ENCODE measurements around the gene SLC38A2.
"Not testable (repeated sequence)": the region's sequence is repeated elsewhere in the genome, so short reads cannot be mapped to it uniquely, and the experiment has no call there.

The SLC38A2 gene

GRCh38 chr12:46372544-46373300 is at the start of gene SLC38A2:
TSS of gene SLC38A2 (minus strand) at chr12:46372773. CDS start at chr12:46371293, 1,480 bp downstream.
- DNase-seq (ENCODE audit: low spot score) = no peak

- no peak for DNase-seq (ENCODE audit: low spot score)
Measured at GRCh38 chr12:46419675-46420074, 47.1 kb upstream of the SLC38A2 start.

DNA sequence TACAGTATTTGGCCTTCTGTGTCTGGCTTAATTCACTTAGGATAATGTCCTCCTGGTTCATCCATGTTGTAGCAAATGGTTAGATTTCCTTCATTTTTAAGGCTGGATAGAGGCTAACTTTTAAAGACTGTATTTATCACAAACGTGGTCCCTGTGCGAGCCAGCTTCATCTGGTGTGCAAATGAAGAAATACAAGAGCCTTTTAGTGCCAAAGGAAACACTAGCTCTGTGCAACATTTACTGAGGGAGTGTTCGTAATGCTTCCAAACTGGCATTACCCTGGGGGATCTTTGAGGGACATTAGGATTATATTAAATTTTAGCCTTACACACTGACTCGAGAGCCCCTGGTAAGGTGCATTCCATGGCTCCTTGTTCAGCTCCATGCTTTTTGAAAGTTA is 43.0 kb upstream of the SLC38A2 start:
- DNase-seq (ENCODE audit: low spot score) = no peak

DNA sequence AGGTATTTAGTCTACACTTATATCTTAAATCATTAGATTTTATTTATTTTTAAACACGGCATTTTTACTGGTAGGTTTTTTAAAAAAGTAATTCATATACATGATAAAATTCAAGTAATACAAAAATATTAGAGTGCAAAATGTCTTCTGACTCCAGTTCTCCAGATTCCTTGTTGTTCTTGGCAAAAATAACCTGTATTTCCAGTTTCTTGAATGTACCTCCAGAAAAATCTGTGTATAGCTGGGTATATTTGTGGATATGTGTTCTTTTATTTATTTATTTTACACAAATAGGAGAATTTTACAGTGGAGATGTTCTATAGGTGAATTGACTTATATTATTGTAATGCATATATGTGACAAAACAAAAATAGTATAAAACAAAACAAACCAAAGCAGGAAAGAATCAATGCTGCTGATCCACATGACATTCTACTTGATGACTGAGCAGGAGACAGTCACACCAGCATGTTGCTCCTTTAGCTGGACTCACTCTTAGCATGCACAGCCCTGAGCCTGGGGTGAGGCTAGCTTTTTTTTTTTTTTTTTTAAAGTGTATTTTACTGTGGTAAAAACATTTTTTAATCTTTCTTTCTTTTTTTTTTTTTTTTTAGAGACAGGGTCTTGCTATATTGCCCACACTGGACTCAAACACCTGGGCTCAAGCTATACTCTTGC is 42.2 kb upstream of the SLC38A2 start:
- no peak for DNase-seq (ENCODE audit: low spot score)

GRCh38 chr12:46413368-46413767 is 40.8 kb upstream of the SLC38A2 start:
- DNase-seq (ENCODE audit: low spot score) = no peak

DNA sequence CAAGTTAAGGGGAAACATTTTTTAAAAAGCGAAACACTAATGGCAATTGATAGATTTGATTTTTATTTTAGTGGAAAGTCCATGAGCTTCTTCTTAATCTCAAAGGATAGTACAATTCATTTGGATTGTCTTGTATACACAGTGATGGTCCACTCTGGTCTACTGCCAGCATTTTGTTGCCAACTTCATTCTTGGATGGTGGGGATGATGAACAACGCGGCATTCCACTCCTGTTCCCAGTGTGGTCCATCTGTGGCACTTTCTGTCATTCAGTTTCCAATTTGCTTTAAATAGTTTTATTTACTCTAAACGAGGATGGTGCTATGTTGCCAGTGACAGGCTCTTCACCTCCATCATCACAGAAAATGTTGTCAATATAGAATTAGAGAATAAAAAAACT is 40.3 kb upstream of the SLC38A2 start:
- no peak for DNase-seq (ENCODE audit: low spot score)

GRCh38 chr12:46410495-46410894 is 37.9 kb upstream of the SLC38A2 start:
- DNase-seq (ENCODE audit: low spot score) = no peak

- no peak for DNase-seq (ENCODE audit: low spot score)
Measured at GRCh38 chr12:46409974-46410373, 37.4 kb upstream of the SLC38A2 start.

- no peak for DNase-seq (ENCODE audit: low spot score)
Measured at GRCh38 chr12:46409342-46409741, 36.8 kb upstream of the SLC38A2 start.

- no peak for DNase-seq (ENCODE audit: low spot score)
Measured at GRCh38 chr12:46408441-46408840, 35.9 kb upstream of the SLC38A2 start.

DNA sequence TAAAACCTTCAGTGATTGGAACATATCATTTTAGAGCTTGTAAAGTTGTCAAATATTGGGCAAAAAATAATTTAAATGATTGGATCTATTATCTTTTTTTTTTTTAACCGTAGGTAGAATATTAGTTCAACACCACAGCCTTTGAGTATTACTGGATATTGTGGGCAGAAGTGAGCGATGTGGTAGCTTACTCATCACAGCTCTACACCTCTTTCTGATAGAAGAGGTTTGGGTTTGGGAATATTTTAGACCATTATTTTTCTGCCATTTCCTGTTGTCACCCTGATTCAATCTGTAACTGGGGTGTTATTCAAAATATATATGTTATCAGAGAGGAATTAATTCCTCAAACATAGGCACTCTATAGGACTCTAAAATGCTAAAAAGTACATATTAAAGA is 34.8 kb upstream of the SLC38A2 start:
- DNase-seq (ENCODE audit: low spot score) = no peak

DNA sequence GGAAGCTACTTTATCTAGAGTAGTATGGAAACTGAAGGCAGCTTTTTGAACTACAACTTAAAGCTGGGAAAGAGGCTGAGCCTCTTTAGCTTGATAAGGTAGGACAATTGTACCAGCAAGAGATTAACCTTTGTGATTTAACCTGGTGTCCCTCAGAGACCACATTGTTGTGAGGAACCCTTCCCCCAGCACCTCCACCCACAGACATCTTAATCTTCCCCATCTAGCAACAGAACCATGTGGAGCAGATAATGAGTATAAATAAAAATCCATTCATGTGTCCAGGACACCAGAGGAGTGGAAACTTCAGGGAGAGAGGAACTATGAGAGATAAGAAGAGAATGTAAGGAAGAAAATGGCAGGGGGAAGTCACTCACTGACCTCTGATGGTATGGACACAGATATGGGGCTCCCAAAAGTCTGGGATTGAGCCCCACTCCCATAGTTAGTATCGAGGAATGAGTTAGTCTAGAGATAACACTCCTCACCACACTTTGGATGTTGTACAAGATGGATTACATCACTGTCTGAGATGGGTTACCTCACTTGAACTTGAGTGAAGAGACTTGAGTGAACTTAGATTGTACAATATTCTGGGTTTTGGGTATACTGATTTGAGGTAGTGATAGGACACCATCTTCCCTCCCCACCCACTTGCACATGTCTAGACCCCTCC is 33.9 kb upstream of the SLC38A2 start:
- DNase-seq (ENCODE audit: low spot score) = no peak

GRCh38 chr12:46404733-46405132 is 32.2 kb upstream of the SLC38A2 start:
- DNase-seq (ENCODE audit: low spot score) = no peak

DNA sequence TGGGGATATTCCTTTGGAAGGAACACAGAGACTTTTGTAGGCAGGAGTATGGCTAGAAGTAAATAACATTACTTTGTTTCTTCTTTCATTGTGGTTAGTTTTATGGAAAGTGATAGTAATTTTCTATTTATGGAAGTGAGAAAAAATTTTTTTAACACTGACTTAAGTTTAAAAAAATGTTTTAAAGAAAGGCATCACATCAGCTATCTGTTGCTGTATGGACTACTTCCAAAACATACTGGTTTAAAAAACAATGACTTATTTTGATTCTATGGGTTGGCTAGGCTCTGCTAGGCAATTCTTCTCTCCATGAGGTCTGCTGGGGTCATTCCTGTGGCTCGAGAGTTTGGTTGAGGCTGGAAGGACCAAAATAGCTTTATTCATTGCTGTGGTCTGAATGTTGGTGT is 31.7 kb upstream of the SLC38A2 start:
- DNase-seq (ENCODE audit: low spot score) = no peak

GRCh38 chr12:46403719-46404070 is 31.1 kb upstream of the SLC38A2 start:
- no peak for DNase-seq (ENCODE audit: low spot score)

DNA sequence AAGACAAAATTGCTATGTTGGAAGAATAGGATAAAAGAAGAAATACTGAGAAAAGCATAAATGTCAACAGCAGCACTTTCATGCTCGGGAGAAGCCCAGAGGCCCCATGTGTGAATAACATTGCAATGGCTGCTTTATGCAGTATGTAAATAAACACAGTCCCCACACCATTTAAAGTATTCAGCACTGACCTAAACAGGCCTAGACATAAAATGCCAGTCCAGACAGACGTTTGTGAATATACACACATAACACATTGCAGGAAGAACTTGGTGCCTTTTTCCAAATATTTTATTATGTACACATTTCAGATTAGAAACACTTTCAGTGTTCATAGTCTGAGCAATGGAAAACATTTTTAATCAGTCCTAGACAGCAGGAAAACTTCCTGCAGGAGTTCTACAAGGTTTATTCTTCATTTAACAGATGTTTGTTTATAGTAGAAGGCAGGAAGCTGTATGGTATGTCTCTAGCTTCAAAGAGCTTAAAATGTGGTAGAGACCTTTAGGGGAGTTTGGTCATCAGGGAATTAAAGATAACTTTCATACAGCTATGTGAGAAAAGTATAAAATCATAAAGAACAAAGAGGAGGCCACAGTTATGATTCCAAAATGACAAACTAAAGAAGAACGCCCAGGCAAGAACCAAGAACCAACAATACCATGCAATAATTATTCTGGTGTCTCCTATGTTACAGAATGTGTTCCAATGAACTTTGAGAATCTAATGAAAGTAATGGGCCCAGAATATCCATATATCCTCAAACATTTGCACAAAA is 30.6 kb upstream of the SLC38A2 start:
- no peak for DNase-seq (ENCODE audit: low spot score)

GRCh38 chr12:46402451-46402850 is 29.9 kb upstream of the SLC38A2 start:
- DNase-seq (ENCODE audit: low spot score) = no peak

DNA sequence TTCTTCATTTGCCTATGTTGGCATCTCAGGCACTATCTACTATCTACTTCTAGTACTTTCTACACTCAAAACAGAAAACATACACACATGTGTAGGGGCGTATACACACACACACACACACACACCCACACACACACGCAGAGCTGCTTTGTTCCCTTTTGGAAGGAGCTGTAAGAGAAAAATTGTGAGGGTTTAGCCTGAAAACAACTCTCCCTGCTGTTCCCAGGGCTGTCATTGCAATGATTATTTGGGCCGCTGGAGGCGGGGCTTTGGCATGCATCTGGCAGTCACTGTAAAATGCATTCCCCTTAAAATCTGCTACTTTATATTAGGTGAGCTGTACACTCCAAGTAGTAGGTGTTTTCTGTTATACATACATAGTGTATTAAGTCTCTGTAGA is 29.1 kb upstream of the SLC38A2 start:
- no peak for DNase-seq (ENCODE audit: low spot score)

- DNase-seq (ENCODE audit: low spot score) = no peak
Measured at GRCh38 chr12:46400406-46400805, 27.8 kb upstream of the SLC38A2 start.

DNA sequence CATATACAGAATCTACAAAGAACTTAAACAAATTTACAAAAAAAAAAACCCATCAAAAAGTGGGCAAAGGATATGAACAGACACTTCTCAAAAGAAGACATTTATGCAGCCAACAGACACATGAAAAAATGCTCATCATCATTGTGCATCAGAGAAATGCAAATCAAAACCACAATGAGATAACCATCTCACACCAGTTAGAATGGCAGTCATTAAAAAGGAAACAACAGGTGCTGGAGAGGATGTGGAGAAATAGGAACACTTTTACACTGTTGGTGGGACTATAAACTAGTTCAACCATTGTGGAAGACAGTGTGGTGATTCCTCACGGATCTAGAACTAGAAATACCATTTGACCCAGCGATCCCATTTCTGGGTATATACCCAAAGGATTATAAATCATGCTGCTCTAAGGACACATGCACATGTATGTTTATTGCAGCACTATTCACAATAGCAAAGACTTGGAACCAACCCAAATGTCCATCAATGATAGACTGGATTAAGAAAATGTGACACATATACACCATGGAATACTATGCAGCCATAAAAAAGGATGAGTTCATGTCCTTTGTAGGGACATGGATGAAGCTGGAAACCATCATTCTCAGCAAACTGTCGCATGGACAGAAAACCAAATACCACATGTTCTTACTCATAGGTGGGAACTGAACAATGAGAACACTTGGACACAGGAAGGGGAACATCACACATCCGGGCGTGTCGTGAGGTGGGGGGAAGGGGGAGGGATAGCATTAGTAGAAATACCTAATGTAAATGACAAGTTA is 27.1 kb upstream of the SLC38A2 start:
- not testable (repeated sequence) for DNase-seq (ENCODE audit: low spot score)

GRCh38 chr12:46396826-46397225 is 24.3 kb upstream of the SLC38A2 start:
- DNase-seq (ENCODE audit: low spot score) = no peak

DNA sequence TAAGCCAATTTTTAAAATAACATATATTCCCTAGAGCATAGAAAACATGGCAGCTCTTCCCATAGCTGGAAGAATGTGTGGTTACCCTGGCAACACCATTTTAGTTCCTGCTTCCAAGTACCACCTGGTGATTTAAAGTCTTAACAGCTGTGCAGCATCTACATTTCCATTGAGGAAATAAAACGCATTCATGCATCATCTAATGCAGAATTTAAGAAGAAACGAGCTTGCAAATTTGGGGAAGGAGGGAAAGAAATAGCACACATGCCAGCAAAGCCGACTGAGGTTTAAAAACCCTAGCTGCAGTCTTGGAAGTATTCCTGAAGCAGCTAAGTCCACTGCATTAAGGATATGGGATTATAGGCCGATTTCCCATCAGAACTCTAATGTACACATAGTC is 22.8 kb upstream of the SLC38A2 start:
- DNase-seq (ENCODE audit: low spot score) = no peak

All from kidney capillary endothelial cell (primary cell).